Endothelial cell of umbilical vein (primary cell): ENCODE results near the gene CASD1. TPM values are rescaled to one million over a fixed set of nuclear protein-coding genes. Genes with fewer than 3 reads are reported as not detected.

Experiments used
- BruUV-seq: library from RNA; stranded (reverse); fragments of 400-500 nt; replicated peaks from 2 replicates; lab custom pipeline; 2021; lab: Mats Ljungman, UMichigan
- CTCF ChIA-PET: fragments of 300-600, 350-600 bp; sonication (Branson Sonifier 250); formaldehyde crosslinking; loops from one replicate; lab custom pipeline; 2021; ENCODE audit warnings: antibody characterized with exemption, inconsistent platforms; lab: Charles Lee
- POLR2A ChIA-PET: fragments of 300-600, 350-600 bp; sonication (Branson Sonifier 250); formaldehyde crosslinking; loops from one replicate; lab custom pipeline; 2021; ENCODE audit warnings: antibody characterized with exemption, inconsistent platforms; lab: Charles Lee
- DNase-seq: peaks from one replicate; pipeline ENCODE4 v3.0.0-alpha.2; 2011; ENCODE audit warnings: low read depth, low spot score
- FAIRE-seq: peaks from 2 replicates; lab custom pipeline; 2011; peaks lifted over from hg19 to GRCh38; lab: Jason Lieb, UNC
- H2AFZ ChIP-seq: 2 replicates; pipeline ENCODE4 v1.6.0; 2012; ENCODE audit warnings: low read depth, low read length, control low read depth, inconsistent platforms
- H3K27ac ChIP-seq: 2 replicates; pipeline ENCODE4 v1.5.1; 2011; ENCODE audit warnings: low read depth, mild to moderate bottlenecking, control low read depth, low read length, moderate library complexity; ENCODE audit not compliant: insufficient read depth
- H3K27me3 ChIP-seq, 2 experiments: 2 replicates each; pipeline versions ENCODE4 v1.6.0 to v1.6.1; 2011; ENCODE audit warnings: low read length in 2 of 2, mixed read lengths in 1 of 2; ENCODE audit not compliant: control insufficient read depth in 2 of 2, insufficient read depth in 2 of 2
- H3K36me3 ChIP-seq, 2 experiments: 2 replicates in 1 of 2; 3 replicates in 1 of 2; pipeline ENCODE4 v1.5.1; 2011; ENCODE audit warnings: low read length in 2 of 2, mild to moderate bottlenecking in 1 of 2, moderate library complexity in 1 of 2; ENCODE audit not compliant: control insufficient read depth in 2 of 2, insufficient read depth in 2 of 2; ENCODE audit errors: extremely low read depth in 1 of 2
- H3K4me1 ChIP-seq: 3 replicates; pipeline ENCODE4 v1.5.1; 2011; ENCODE audit warnings: mild to moderate bottlenecking, low read length; ENCODE audit not compliant: control insufficient read depth, insufficient read depth; ENCODE audit errors: extremely low read depth
- H3K4me2 ChIP-seq: 2 replicates; pipeline ENCODE4 v1.6.1; 2011; ENCODE audit warnings: low read length, control low read depth, mixed read lengths; ENCODE audit not compliant: insufficient read depth
- H3K4me3 ChIP-seq, 3 experiments: fragments of 200-600 bp in 1 of 3; sonication (generic), shearing (Covaris generic) in 1 of 3; replicated peaks in 1 of 3; 2 replicates each; pipeline ENCODE4 v1.5.1; 2011 to 2016; ENCODE audit warnings: control low read depth in 3 of 3, low read length in 3 of 3, mild to moderate bottlenecking in 2 of 3, inconsistent platforms in 1 of 3, low read depth in 1 of 3, moderate library complexity in 1 of 3; ENCODE audit not compliant: insufficient read depth in 1 of 3
- H3K79me2 ChIP-seq: 2 replicates; pipeline ENCODE4 v1.6.0; 2012; ENCODE audit warnings: low read length, inconsistent platforms; ENCODE audit not compliant: control insufficient read depth, insufficient read depth
- H3K9ac ChIP-seq: replicated peaks from 2 replicates; pipeline ENCODE3; 2011; ENCODE audit warnings: low read length, control low read depth; ENCODE audit not compliant: insufficient read depth; ENCODE audit errors: extremely low read depth
- H3K9me1 ChIP-seq: replicated peaks from 3 replicates; pipeline ENCODE4 v1.6.0; 2011; ENCODE audit warnings: mild to moderate bottlenecking, low read length; ENCODE audit not compliant: control insufficient read depth, insufficient read depth; ENCODE audit errors: extremely low read depth
- H3K9me3 ChIP-seq: replicated peaks from 2 replicates; pipeline ENCODE4 v1.5.1; 2012; ENCODE audit warnings: low read length, inconsistent platforms; ENCODE audit not compliant: control insufficient read depth, insufficient read depth
- H4K20me1 ChIP-seq: replicated peaks from 2 replicates; pipeline ENCODE3; 2011; ENCODE audit warnings: mild to moderate bottlenecking, low read length; ENCODE audit not compliant: control insufficient read depth, insufficient read depth; ENCODE audit errors: extremely low read depth
- CTCF ChIP-seq, 2 donors: IDR thresholded peaks; 1 replicate in 1 of 2; 2 replicates in 1 of 2; pipeline ENCODE4 v1.5.1; 2011; ENCODE audit warnings: low read length in 2 of 2, mild to moderate bottlenecking in 2 of 2, moderate library complexity in 2 of 2, control low read depth in 1 of 2, inconsistent platforms in 1 of 2, low read depth in 1 of 2; ENCODE audit not compliant: insufficient read depth in 1 of 2; ENCODE audit errors: extremely low read depth in 1 of 2
- EZH2 ChIP-seq: IDR thresholded peaks from 2 replicates; pipeline ENCODE4 v1.6.1; 2012; ENCODE audit warnings: borderline replicate concordance, low read depth, mild to moderate bottlenecking, moderate library complexity, low read length, inconsistent platforms; ENCODE audit not compliant: severe bottlenecking
- FOS ChIP-seq: IDR thresholded peaks from 2 replicates; pipeline ENCODE4 v1.6.1; 2011; ENCODE audit warnings: mild to moderate bottlenecking, low read length, moderate library complexity, borderline replicate concordance; ENCODE audit not compliant: insufficient read depth
- GATA2 ChIP-seq: IDR thresholded peaks from 2 replicates; pipeline ENCODE4 v1.7.0; 2011; ENCODE audit warnings: low read depth, mild to moderate bottlenecking, moderate library complexity, mixed read lengths, low read length; ENCODE audit not compliant: insufficient read length, insufficient read depth
- JUN ChIP-seq: IDR thresholded peaks from 2 replicates; pipeline ENCODE4 v1.6.1; 2011; ENCODE audit warnings: borderline replicate concordance, low read depth; ENCODE audit not compliant: insufficient read length, insufficient read depth
- MAX ChIP-seq: IDR thresholded peaks from 2 replicates; pipeline ENCODE4 v1.6.1; 2011; ENCODE audit not compliant: insufficient read depth, insufficient read length
- MYC ChIP-seq: IDR thresholded peaks from one replicate; pipeline ENCODE4 v1.6.1; 2011; ENCODE audit warnings: mild to moderate bottlenecking, low read depth, low read length
- POLR2A ChIP-seq: IDR thresholded peaks from 2 replicates; pipeline ENCODE4 v1.6.1; 2012; ENCODE audit warnings: low read depth, mild to moderate bottlenecking, control low read depth, low read length
- POLR2AphosphoS5 ChIP-seq: IDR thresholded peaks from 2 replicates; pipeline ENCODE4 v1.6.1; 2012; ENCODE audit warnings: low read depth, mild to moderate bottlenecking, control low read depth, low read length, moderate library complexity; ENCODE audit not compliant: insufficient read depth
- dilution Hi-C: fragments of 300-500 bp; cut with MboI; formaldehyde crosslinking; loops from one replicate; pipeline ENCODE4 v1.15.0; 2019; ENCODE audit warnings: low sequenced_read_pairs; ENCODE audit not compliant: extremely low pct_ligation_motif_present
- intact Hi-C: fragments of 100-400 bp; cut with micrococcal nuclease; formaldehyde crosslinking; loops from one replicate; pipeline ENCODE4 v1.10.0; 2022
- polyA plus RNA-seq, 4 experiments: library from polyadenylated mRNA; depleted of rRNA in 3 of 4; stranded (reverse) in 3 of 4; unstranded in 1 of 4; fragments of >200 nt; gene quantifications; 2 replicates each; pipeline versions ENCODE4 v1.2.1 to v1.2.3, GENCODE V29; 2011 to 2012; ENCODE audit warnings: missing spikeins in 1 of 4
- total RNA-seq: library from RNA; stranded (reverse); gene quantifications from 2 replicates; pipeline ENCODE4 v1.2.3, GENCODE V29; 2021

The CASD1 gene
- total and polyA plus RNA-seq, 2 donors (not counting 3 experiments of a cell fraction or from before 2014, with no cell fraction given), result 8.6 to 16.0 TPM

- ChIA-PET CTCF (interaction anchor here (1.2 kb wide), 1 partner anchor 21 kb away, joined by 3 read pairs; no protein-coding TSS in a partner anchor), POLR2A (no interaction called here)
- no peaks in the 10 kb centered on the region for H3K27me3 ChIP-seq
- no peak overlapping the region for H3K27ac ChIP-seq
- no peaks in the 10 kb centered on the region for H3K79me2 ChIP-seq
- FAIRE-seq, result no peak
- no peaks in the 10 kb centered on the region for H3K9me1 ChIP-seq
- no peaks in the 10 kb centered on the region for H3K9me3 ChIP-seq
- no peaks in the 10 kb centered on the region for H3K4me1 ChIP-seq
- intact Hi-C loops, result loop anchor here (10.0 kb wide), 1 partner anchor 87 kb away; no protein-coding TSS in a partner anchor
- peaks cover 0 to 2% of the 10 kb centered on the region in 2 experiments for H3K36me3 ChIP-seq
- H3K4me2 ChIP-seq, result no peak overlapping the region
- H3K9ac ChIP-seq, result no peak overlapping the region
- TF ChIP-seq MAX, result no peak
- TF ChIP-seq POLR2A, result no peak
- no peak for TF ChIP-seq MYC
- no peak for TF ChIP-seq FOS
- TF ChIP-seq EZH2, result no peak
- no peak for TF ChIP-seq POLR2AphosphoS5
- TF ChIP-seq CTCF (IDR thresholded peaks at IDR 0.05; ENCODE audit: extremely low read depth in 1 of 2, insufficient read depth in 1 of 2, low read depth in 1 of 2, low read length in 2 of 2), result no peak
- TF ChIP-seq JUN, result no peak
- no peak for TF ChIP-seq GATA2
- dilution Hi-C loops, result no loop called here
- H3K4me3 ChIP-seq, result no peak overlapping the region
- H2AFZ ChIP-seq, result no peak overlapping the region
- no peaks in the 10 kb centered on the region for H4K20me1 ChIP-seq
- no TSS peak for BruUV-seq
- DNase-seq, result peak; percentile 30
Observed at GRCh38 chr7:94602181-94602580, 92.6 kb downstream of the CASD1 start.
